Measurements from ENCODE around the gene RDH5.

DNA sequence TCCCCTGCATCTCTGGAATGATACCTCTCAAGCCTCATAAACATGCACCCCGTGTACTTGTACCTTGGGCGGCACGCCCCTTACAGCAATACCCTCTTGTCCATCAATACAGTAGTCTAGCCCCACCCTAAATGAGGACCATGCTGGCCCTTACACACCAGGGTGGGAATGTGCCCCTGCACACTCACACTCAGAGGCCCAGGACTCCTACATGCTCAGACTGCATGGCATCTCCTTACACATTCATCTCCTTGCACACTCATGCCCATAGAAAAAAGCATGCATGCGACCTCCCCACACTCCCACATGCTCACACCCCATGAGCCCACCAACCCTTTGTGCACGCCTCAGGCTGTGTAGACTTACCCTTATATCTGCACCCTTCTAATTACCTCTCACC, 34.5 kb upstream of the RDH5 start:
- TF ChIP-seq, protein P1, sequence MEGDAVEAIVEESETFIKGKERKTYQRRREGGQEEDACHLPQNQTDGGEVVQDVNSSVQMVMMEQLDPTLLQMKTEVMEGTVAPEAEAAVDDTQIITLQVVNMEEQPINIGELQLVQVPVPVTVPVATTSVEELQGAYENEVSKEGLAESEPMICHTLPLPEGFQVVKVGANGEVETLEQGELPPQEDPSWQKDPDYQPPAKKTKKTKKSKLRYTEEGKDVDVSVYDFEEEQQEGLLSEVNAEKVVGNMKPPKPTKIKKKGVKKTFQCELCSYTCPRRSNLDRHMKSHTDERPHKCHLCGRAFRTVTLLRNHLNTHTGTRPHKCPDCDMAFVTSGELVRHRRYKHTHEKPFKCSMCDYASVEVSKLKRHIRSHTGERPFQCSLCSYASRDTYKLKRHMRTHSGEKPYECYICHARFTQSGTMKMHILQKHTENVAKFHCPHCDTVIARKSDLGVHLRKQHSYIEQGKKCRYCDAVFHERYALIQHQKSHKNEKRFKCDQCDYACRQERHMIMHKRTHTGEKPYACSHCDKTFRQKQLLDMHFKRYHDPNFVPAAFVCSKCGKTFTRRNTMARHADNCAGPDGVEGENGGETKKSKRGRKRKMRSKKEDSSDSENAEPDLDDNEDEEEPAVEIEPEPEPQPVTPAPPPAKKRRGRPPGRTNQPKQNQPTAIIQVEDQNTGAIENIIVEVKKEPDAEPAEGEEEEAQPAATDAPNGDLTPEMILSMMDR (IDR thresholded peaks at IDR 0.05): no peak
- no peak for TF ChIP-seq POLR2A (IDR thresholded peaks at IDR 0.05)
